HepG2 (cell line): ENCODE measurements around the gene MYO5A. TPM values are rescaled to one million over a fixed set of nuclear protein-coding genes. Genes with fewer than 3 reads are reported as not detected.

Source experiments
- FOXJ3 ChIP-seq: sonication (generic); formaldehyde crosslinking; IDR thresholded peaks from 2 replicates; pipeline ENCODE4 v1.4.0; 2020; ENCODE audit warnings: missing genetic modification reagents, mild to moderate bottlenecking, borderline replicate concordance
- FOXP1 ChIP-seq, 2 experiments: fragments of 450-650 bp in 1 of 2; IDR thresholded peaks; 2 replicates each; pipeline ENCODE4 v1.6.1; 2017 to 2018; ENCODE audit warnings: antibody characterized with exemption in 1 of 2
- HMG20A ChIP-seq: IDR thresholded peaks from 2 replicates; pipeline ENCODE4 v1.6.1; 2016; ENCODE audit warnings: borderline replicate concordance
- KDM5B ChIP-seq: sonication (generic); formaldehyde crosslinking; IDR thresholded peaks from 2 replicates; pipeline ENCODE4 v1.4.0; 2020; ENCODE audit warnings: missing genetic modification reagents, mild to moderate bottlenecking, borderline replicate concordance
- NONO ChIP-seq, 2 experiments: fragments of 450-650 bp in 1 of 2; sonication (generic) in 1 of 2; formaldehyde crosslinking in 1 of 2; IDR thresholded peaks in 1 of 2; conservative IDR thresholded peaks in 1 of 2; 2 replicates each; pipeline versions ENCODE4 v1.6.1 to v1.8.0; 2017 to 2022; ENCODE audit warnings: mild to moderate bottlenecking in 1 of 2, missing genetic modification reagents in 1 of 2, moderate library complexity in 1 of 2
- PRPF4 ChIP-seq: fragments of 200-400 bp; formaldehyde crosslinking; IDR thresholded peaks from 2 replicates; pipeline ENCODE4 v1.6.1; 2016; ENCODE audit warnings: low read length, low read depth; ENCODE audit not compliant: poor library complexity, severe bottlenecking
- ZBTB21 ChIP-seq: sonication (generic); formaldehyde crosslinking; IDR thresholded peaks from 2 replicates; pipeline ENCODE4 v1.4.0; 2020; ENCODE audit warnings: missing genetic modification reagents
- ZNF224 ChIP-seq: sonication (generic); formaldehyde crosslinking; IDR thresholded peaks from 2 replicates; pipeline ENCODE4 v1.5.0; 2020; ENCODE audit warnings: mild to moderate bottlenecking, missing genetic modification reagents
- ZNF318 ChIP-seq: sonication (generic); formaldehyde crosslinking; IDR thresholded peaks from 2 replicates; pipeline ENCODE4 v1.4.0; 2020; ENCODE audit warnings: mild to moderate bottlenecking, missing genetic modification reagents
- ZNF670 ChIP-seq: sonication (generic); formaldehyde crosslinking; IDR thresholded peaks from 2 replicates; pipeline ENCODE4 v1.8.0; 2022; ENCODE audit warnings: mild to moderate bottlenecking, missing genetic modification reagents, borderline replicate concordance
- polyA plus RNA-seq, 8 experiments: library from polyadenylated mRNA; depleted of rRNA in 3 of 8; stranded (reverse) in 7 of 8; unstranded in 1 of 8; fragments of >200 nt; fragmentation: Illumina TruSeq in 4 of 8; extraction: Trizol in 4 of 8; gene quantifications; 2 replicates each; pipeline versions ENCODE4 v1.2.1 to v1.2.3, GENCODE V29; 2011 to 2016; ENCODE audit warnings: low read depth in 4 of 8, missing spikeins in 1 of 8, mixed read lengths in 1 of 8; ENCODE audit not compliant: insufficient read depth in 1 of 8
- total RNA-seq, 5 experiments: library from RNA; depleted of rRNA; stranded (reverse); fragments of >200 nt; fragmentation: Illumina TruSeq; extraction: Trizol; gene quantifications; 2 replicates each; pipeline ENCODE4 v1.2.3, GENCODE V29; 2016; ENCODE audit warnings: low read depth in 1 of 5
- TF ChIP-seq, protein P1 (sequence below): sonication (generic); formaldehyde crosslinking; IDR thresholded peaks from 2 replicates; pipeline ENCODE4 v1.8.1; 2022; ENCODE audit warnings: mild to moderate bottlenecking, missing genetic modification reagents
- TF ChIP-seq, protein P2 (sequence below): sonication (generic); formaldehyde crosslinking; IDR thresholded peaks from 2 replicates; pipeline ENCODE4 v1.8.1; 2023; ENCODE audit warnings: mild to moderate bottlenecking, missing genetic modification reagents, borderline replicate concordance

The MYO5A gene
- total and polyA plus RNA-seq, 2 of the 13 experiments (the other 11 are each of a cell fraction or from before 2014, with no cell fraction given), result 2.8 to 4.8 TPM

GRCh38 chr15:52441841-52442240 lies 86.8 kb downstream of the MYO5A start (continued):
- TF ChIP-seq ZNF318 (no peak), ZNF670 (CRISPR knock-in tag) (no peak), HMG20A (CRISPR knock-in tag) (no peak), FOXP1 (IDR thresholded peaks at IDR 0.05) (no peak), FOXP1 (CRISPR knock-in tag; IDR thresholded peaks at IDR 0.05) (no peak), ZNF224 (CRISPR knock-in tag) (no peak), NONO (IDR thresholded peaks at IDR 0.05) (no peak), NONO (CRISPR knock-in tag; conservative IDR thresholded peaks at IDR 0.05) (no peak), KDM5B (CRISPR knock-in tag) (no peak), PRPF4 (no peak), FOXJ3 (CRISPR knock-in tag) (no peak), ZBTB21 (CRISPR knock-in tag) (no peak)
- TF ChIP-seq, protein P1, sequence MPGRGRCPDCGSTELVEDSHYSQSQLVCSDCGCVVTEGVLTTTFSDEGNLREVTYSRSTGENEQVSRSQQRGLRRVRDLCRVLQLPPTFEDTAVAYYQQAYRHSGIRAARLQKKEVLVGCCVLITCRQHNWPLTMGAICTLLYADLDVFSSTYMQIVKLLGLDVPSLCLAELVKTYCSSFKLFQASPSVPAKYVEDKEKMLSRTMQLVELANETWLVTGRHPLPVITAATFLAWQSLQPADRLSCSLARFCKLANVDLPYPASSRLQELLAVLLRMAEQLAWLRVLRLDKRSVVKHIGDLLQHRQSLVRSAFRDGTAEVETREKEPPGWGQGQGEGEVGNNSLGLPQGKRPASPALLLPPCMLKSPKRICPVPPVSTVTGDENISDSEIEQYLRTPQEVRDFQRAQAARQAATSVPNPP (CRISPR knock-in tag), result no peak
- TF ChIP-seq, protein P2, sequence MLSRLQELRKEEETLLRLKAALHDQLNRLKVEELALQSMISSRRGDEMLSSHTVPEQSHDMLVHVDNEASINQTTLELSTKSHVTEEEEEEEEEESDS, result no peak
